CD1c-positive myeloid dendritic cell (primary cell): Measurements from ENCODE around the gene FAM72B.
A peak's percentile ranks its signal among the peaks of the same experiment; 100 is the strongest.
"Not testable (repeated sequence)": the region's sequence is repeated elsewhere in the genome, so short reads cannot be mapped to it uniquely, and the experiment has no call there.

Experiments used
- DNase-seq: peaks from one replicate; pipeline ENCODE4 v3.0.0-alpha.2; 2016; ENCODE audit errors: extremely low spot score

FAM72B gene

GRCh38 chr1:121184290-121185127 lies at the start of gene FAM72B, which contains the start of gene SRGAP2C:
FAM72B (minus strand) TSS chr1:121184340; CDS start chr1:121183489, 851 bp downstream.
SRGAP2C (plus strand) TSS chr1:121184975; CDS start chr1:121187447, 2,472 bp downstream.
- peak; percentile 97 for DNase-seq

GRCh38 chr1:121232445-121233125 lies 48.4 kb upstream of the FAM72B start:
- DNase-seq, result not testable (repeated sequence)

DNA sequence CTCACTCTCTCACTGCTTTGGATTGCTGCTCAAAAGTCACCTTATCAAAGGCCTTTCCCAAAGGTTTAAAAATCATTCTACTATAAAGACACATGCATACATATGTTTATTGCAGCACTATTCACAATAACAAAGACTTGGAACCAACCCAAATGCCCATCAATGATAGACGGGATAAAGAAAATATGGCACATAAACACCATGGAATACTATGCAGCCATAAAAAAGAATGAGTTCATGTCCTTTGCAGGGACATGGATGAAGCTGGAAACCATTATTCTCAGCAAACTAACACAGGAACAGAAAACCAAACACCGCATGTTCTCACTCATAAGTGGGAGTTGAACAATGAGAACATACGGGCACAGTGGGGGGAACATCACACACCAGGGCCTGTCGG lies 46.5 kb upstream of the FAM72B start:
- DNase-seq, result not testable (repeated sequence)

DNA sequence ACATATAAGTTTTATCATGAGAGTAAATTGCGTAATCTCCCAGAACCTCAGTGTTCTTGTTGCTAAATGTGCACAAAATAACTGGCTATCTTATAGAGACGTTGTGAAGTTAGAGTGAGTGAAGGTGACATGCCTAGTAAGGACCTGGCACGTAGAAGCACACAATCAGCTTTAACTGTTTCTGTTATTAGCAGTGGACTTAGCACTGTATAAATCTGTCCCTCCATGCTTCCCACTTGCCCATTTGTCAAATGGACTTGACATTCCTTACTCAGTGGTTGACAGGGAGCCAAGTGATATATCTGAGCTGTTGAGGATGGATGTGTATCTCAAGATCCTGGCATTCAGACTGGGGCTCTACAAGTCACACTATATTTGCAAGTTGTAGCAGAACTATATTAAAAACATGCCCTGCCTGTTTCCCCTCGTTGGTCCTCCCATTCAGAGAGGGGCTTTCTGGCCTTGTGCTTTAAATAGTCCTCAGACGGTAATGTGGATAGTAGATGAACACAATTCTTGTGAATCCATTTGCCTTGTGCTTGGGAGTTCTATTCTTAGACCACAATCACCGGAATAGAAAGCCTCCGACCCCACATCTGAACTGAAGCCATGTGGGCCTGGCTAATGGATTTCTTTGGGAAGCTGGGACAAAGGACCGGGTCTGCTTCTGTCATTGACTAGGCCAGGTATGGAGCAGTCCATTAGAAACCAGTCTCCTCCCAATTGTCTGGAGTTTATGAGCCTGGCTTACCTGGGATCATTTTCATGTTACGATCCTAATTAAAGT lies 43.6 kb upstream of the FAM72B start:
- not testable (repeated sequence) for DNase-seq

GRCh38 chr1:121226925-121227324 lies 42.8 kb upstream of the FAM72B start:
- DNase-seq, result not testable (repeated sequence)

- not testable (repeated sequence) for DNase-seq
Observed at GRCh38 chr1:121226295-121226904, 42.3 kb upstream of the FAM72B start.

- not testable (repeated sequence) for DNase-seq
Observed at GRCh38 chr1:121224714-121225113, 40.6 kb upstream of the FAM72B start.

GRCh38 chr1:121221770-121222169 lies 37.6 kb upstream of the FAM72B start:
- peak; percentile 58 for DNase-seq

DNA sequence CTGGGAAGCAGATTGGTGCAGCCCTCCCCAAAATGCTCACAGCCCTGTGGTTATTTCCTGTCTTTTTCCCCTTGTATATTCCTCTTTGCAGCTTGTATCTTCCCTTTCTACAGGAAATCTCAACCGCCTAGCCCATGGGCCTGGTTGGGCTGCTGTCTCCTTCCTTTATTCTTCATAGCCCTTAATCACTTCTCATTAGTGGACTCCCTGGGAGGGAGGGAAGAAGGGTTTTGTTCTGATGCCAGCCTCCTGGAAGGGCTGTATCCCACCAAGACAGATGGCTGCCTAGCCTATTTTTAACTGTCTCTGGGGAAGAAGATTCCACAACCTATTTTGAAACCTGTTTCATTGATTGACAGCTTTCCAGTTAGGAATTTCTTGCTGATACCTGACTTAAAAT lies 32.5 kb upstream of the FAM72B start:
- not testable (repeated sequence) for DNase-seq

DNA sequence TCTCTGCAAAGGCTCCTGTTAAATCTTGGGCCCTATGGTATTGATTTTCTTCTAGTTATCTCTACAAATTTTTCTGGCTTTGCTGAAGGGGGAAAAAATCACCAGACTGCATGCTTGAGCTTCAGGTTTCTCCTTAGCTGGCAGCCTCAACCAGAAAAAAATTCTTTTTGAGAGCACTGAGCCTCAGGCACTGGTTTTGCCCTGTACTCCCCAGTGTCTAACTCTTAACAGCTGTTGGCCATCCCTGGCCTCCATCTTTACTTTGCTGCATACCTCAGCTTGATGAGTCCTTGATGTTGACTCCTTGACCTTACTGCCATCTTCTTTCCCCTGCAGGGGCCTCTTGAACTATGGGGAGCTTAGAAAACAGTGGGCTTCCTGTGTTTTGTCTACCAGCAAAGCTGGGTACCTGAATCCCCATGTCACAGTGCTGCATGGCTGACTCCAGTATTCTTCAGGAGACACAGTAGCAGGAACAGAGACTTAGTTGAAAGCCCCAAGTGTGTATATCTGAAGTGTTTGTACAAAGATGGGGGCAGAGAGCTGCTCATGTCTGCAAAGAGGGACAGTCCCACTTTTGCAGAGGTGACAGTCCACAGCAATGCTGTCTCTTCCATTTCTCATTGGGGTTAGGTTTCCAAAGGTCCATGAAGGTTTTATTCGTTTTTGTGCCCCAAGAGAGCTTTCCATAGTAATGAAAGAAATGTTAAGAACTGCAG lies 31.7 kb upstream of the FAM72B start:
- DNase-seq, result not testable (repeated sequence)

GRCh38 chr1:121214544-121215156 lies 30.5 kb upstream of the FAM72B start:
- DNase-seq, result not testable (repeated sequence)

GRCh38 chr1:121213491-121213890 lies 29.4 kb upstream of the FAM72B start:
- DNase-seq, result not testable (repeated sequence)

- DNase-seq, result not testable (repeated sequence)
Observed at GRCh38 chr1:121210778-121211177, 26.6 kb upstream of the FAM72B start.

- DNase-seq, result not testable (repeated sequence)
Observed at GRCh38 chr1:121208375-121208774, 24.2 kb upstream of the FAM72B start.

- DNase-seq, result not testable (repeated sequence)
Observed at GRCh38 chr1:121207328-121207727, 23.2 kb upstream of the FAM72B start.

GRCh38 chr1:121205786-121206711 lies 21.9 kb upstream of the FAM72B start:
- not testable (repeated sequence) for DNase-seq

DNA sequence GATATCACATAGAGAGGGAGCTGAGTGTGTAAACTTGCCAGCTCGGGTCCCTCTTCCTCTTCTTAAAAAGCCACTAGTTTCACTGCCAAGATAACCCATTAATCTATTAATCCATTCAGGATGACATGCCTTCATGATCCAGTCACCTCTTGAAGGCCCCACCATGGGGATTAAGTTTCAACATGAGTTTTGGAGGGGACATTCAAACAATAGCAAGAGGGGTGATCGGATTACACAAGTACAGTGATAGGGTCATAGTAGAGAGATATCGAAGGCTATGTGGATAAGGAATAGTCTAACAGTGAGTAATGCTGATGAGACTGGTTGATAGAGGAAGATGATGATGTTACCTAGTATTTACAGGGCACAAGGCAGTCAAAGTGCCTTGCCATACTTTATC lies 18.8 kb upstream of the FAM72B start:
- DNase-seq, result not testable (repeated sequence)

- not testable (repeated sequence) for DNase-seq
Observed at GRCh38 chr1:121200985-121201981, 17.1 kb upstream of the FAM72B start.
